Parathyroid adenoma (tissue), 2 donors: ENCODE results near the gene HMGN4.

Experiments used
- H2AFZ ChIP-seq: fragments of 300-600 bp; sonication (generic); one replicate; pipeline ENCODE4 v1.7.0; 2017; ENCODE audit warnings: antibody characterized with exemption, mild to moderate bottlenecking
- H3K27ac ChIP-seq: fragments of 300-600 bp; sonication (generic); one replicate; pipeline ENCODE4 v1.7.0; 2017
- H3K27me3 ChIP-seq: fragments of 300-600 bp; sonication (generic); one replicate; pipeline ENCODE4 v1.7.0; 2017; ENCODE audit warnings: low read length; ENCODE audit not compliant: control insufficient read depth, insufficient read depth
- H3K36me3 ChIP-seq: fragments of 300-600 bp; sonication (generic); one replicate; pipeline ENCODE4 v1.7.0; 2017; ENCODE audit warnings: low read length; ENCODE audit not compliant: control insufficient read depth, insufficient read depth
- H3K4me1 ChIP-seq: fragments of 300-600 bp; sonication (generic); one replicate; pipeline ENCODE4 v1.7.0; 2017; ENCODE audit warnings: control low read depth
- H3K4me2 ChIP-seq: fragments of 300-600 bp; sonication (generic); one replicate; pipeline ENCODE4 v1.7.0; 2017; ENCODE audit warnings: low read length
- H3K4me3 ChIP-seq: fragments of 300-600 bp; sonication (generic); one replicate; pipeline ENCODE4 v1.7.0; 2017; ENCODE audit warnings: low read depth, low read length
- H3K79me2 ChIP-seq: fragments of 300-600 bp; sonication (generic); one replicate; pipeline ENCODE4 v1.7.0; 2017; ENCODE audit warnings: control low read depth
- H3K9ac ChIP-seq: fragments of 300-600 bp; sonication (generic); one replicate; pipeline ENCODE4 v1.7.0; 2017; ENCODE audit warnings: mild to moderate bottlenecking
- H3K9me3 ChIP-seq: fragments of 300-600 bp; sonication (generic); one replicate; pipeline ENCODE4 v1.7.0; 2017; ENCODE audit warnings: low read length; ENCODE audit not compliant: control insufficient read depth
- TF ChIP-seq, protein P1 (sequence below): fragments of 300-600 bp; sonication (generic); IDR thresholded peaks from one replicate; pipeline ENCODE4 v1.7.0; 2017; ENCODE audit warnings: antibody characterized with exemption, mild to moderate bottlenecking
- donor health status: primary hyperparathyroidism.

The HMGN4 gene

DNA sequence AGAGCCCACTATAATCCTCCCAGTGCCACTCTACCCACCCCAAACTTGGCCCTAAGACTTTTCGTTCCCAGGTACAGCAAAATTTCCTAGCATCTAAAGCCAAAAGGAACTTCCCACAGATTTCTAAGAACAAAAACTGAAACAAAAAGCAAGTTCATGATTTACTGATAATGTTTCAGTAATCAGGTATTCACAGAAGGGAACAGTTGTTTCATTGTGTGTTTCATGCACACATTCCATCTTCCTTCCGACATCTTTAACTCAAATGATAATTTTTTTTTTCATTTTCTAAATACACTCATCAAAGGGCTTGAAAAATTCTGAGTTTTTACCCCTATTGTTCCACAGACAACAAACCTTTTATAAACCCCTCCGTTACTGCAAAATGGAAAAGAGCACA, 44.0 kb upstream of the HMGN4 start:
- no peaks in the 10 kb centered on the region for H3K9me3 ChIP-seq
- no peaks in the 10 kb centered on the region for H3K27me3 ChIP-seq
- H3K36me3 ChIP-seq, result no peaks in the 10 kb centered on the region
- no peaks in the 10 kb centered on the region for H3K79me2 ChIP-seq
- TF ChIP-seq, protein P1, sequence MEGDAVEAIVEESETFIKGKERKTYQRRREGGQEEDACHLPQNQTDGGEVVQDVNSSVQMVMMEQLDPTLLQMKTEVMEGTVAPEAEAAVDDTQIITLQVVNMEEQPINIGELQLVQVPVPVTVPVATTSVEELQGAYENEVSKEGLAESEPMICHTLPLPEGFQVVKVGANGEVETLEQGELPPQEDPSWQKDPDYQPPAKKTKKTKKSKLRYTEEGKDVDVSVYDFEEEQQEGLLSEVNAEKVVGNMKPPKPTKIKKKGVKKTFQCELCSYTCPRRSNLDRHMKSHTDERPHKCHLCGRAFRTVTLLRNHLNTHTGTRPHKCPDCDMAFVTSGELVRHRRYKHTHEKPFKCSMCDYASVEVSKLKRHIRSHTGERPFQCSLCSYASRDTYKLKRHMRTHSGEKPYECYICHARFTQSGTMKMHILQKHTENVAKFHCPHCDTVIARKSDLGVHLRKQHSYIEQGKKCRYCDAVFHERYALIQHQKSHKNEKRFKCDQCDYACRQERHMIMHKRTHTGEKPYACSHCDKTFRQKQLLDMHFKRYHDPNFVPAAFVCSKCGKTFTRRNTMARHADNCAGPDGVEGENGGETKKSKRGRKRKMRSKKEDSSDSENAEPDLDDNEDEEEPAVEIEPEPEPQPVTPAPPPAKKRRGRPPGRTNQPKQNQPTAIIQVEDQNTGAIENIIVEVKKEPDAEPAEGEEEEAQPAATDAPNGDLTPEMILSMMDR, result no peak
- H2AFZ ChIP-seq, result no peak overlapping the region
- H3K9ac ChIP-seq, result no peak overlapping the region
- no peak overlapping the region for H3K4me2 ChIP-seq
- no peak overlapping the region for H3K27ac ChIP-seq
- H3K4me3 ChIP-seq, result no peak overlapping the region
- H3K4me1 ChIP-seq, result no peaks in the 10 kb centered on the region

DNA sequence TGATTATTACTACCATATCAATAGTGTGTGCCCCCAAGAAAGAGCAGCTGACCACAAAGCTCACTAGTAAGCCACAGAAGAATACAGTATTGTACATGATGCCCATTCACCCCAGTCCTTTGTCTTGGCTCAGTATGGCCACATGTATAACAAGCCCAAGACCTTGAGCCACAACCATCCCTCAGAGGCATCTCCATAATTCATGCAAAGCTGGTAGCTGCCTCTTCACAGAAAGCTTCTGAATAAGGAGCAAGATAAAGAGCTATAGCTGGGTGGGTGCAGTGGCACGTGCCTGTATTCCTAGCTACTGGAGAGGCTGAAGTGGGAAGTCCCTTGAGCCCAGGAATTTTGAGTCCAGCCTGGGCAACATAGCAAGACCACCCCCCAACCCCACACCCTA, 42.9 kb upstream of the HMGN4 start:
- Histone ChIP-seq H3K4me3 (no peak overlapping the region), H3K27ac (no peak overlapping the region), H3K27me3 (no peaks in the 10 kb centered on the region), H3K4me1 (no peaks in the 10 kb centered on the region), H3K4me2 (no peak overlapping the region), H3K36me3 (no peaks in the 10 kb centered on the region), H3K79me2 (no peaks in the 10 kb centered on the region), H3K9ac (no peak overlapping the region), H2AFZ (no peak overlapping the region), H3K9me3 (no peaks in the 10 kb centered on the region)
- TF ChIP-seq, protein P1, result no peak

DNA sequence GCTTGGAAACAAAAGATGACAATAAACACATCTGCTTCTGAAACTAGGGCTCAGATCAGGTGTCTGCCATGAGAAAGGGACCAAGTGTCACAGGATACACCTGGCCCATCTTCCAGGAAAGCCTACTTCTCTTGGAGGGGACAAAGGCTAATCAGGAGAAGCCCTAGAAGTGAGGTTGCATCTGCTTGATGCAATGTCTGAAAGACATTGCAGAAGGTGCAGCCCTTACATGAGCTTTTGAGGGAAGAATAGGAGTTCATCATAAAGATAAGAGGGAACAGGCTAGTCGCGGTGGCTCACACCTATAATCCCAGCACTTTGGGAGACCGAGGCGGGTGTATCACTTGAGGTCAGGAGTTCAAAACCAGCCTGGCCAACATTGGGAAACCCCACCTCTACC, 40.6 kb upstream of the HMGN4 start:
- no peaks in the 10 kb centered on the region for H3K36me3 ChIP-seq
- H3K9ac ChIP-seq, result no peak overlapping the region
- no peak overlapping the region for H3K27ac ChIP-seq
- TF ChIP-seq, protein P1, result no peak
- H3K9me3 ChIP-seq, result no peaks in the 10 kb centered on the region
- H3K79me2 ChIP-seq, result no peaks in the 10 kb centered on the region
- no peaks in the 10 kb centered on the region for H3K4me1 ChIP-seq
- H2AFZ ChIP-seq, result no peak overlapping the region
- no peaks in the 10 kb centered on the region for H3K27me3 ChIP-seq
- H3K4me3 ChIP-seq, result no peak overlapping the region
- no peak overlapping the region for H3K4me2 ChIP-seq

DNA sequence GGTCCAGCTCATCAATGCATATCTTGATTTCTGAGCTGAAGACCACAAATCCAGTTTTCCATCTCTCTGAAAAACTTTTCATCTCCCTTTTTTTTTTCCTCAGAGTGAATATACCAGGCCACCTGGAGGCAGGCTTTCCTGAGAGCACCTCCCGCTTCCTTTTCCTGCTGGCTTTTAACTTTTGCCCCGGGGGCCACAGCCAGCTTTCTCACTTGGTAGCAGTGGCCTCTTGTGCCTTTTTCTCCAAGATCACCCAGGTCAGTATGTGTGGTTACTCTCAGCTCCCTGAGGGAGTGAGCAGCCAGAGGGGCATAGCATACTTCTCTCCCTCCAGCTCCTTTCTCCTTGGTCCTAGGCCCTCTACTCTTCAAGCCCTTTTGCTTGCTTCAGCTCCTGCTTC, 38.1 kb upstream of the HMGN4 start, which contains the start of gene BTN1A1:
Gene BTN1A1, plus strand, starts transcription at position 202 of the 400 bp plus-strand sequence. CDS start 984 bp downstream, outside the sequence.
- Histone ChIP-seq H3K27me3 (no peaks in the 10 kb centered on the region), H3K27ac (no peak within 1 kb of the TSS), H3K4me3 (no peak within 1 kb of the TSS)

DNA sequence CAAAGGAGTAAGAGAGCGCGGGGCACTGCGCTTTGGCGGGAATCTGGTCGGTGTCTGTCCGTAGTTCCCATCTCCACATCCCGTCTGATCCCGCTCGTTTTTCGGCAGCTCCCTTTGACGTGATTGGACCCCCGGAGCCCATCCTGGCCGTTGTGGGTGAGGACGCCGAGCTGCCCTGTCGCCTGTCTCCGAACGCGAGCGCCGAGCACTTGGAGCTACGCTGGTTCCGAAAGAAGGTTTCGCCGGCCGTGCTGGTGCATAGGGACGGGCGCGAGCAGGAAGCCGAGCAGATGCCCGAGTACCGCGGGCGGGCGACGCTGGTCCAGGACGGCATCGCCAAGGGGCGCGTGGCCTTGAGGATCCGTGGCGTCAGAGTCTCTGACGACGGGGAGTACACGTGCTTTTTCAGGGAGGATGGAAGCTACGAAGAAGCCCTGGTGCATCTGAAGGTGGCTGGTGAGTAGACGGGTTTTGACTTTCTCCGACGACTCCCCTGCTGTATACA, 36.6 kb upstream of the HMGN4 start:
- H3K9ac ChIP-seq, result no peak overlapping the region
- H3K27ac ChIP-seq, result no peak overlapping the region
- H3K9me3 ChIP-seq, result no peaks in the 10 kb centered on the region
- peak overlapping the region; percentile 69 for H3K4me2 ChIP-seq
- peak overlapping the region; percentile 34 for H3K4me3 ChIP-seq
- H3K36me3 ChIP-seq, result no peaks in the 10 kb centered on the region
- H3K27me3 ChIP-seq, result no peaks in the 10 kb centered on the region
- TF ChIP-seq, protein P1, result no peak
- H3K4me1 ChIP-seq, result no peaks in the 10 kb centered on the region
- no peaks in the 10 kb centered on the region for H3K79me2 ChIP-seq
- H2AFZ ChIP-seq, result peak overlapping the region; percentile 63

More for the DNA sequence above, 38.1 kb upstream of the HMGN4 start, which contains the start of gene BTN1A1:
- Histone ChIP-seq H3K9me3 (no peaks in the 10 kb centered on the region), H2AFZ (no peak within 1 kb of the TSS), H3K9ac (no peak within 1 kb of the TSS), H3K36me3 (no peaks in the 10 kb centered on the region), H3K4me1 (no peaks in the 10 kb centered on the region), H3K4me2 (no peak within 1 kb of the TSS), H3K79me2 (no peaks in the 10 kb centered on the region)
- TF ChIP-seq, protein P1, result no peak
